Stimulated activated CD8-positive, alpha-beta memory T cell treated with anti-CD3 and anti-CD28 coated beads, Interleukin-4, amount 100 ng/mL, for 24 hours (primary cell): ENCODE measurements around the gene SOX6.
"Not testable (repeated sequence)": the region's sequence is repeated elsewhere in the genome, so short reads cannot be mapped to it uniquely, and the experiment has no call there.

Experiments used
- DNase-seq: peaks from one replicate; pipeline ENCODE4 v3.0.0-alpha.2; 2020; ENCODE audit warnings: low read depth

The SOX6 gene

DNA sequence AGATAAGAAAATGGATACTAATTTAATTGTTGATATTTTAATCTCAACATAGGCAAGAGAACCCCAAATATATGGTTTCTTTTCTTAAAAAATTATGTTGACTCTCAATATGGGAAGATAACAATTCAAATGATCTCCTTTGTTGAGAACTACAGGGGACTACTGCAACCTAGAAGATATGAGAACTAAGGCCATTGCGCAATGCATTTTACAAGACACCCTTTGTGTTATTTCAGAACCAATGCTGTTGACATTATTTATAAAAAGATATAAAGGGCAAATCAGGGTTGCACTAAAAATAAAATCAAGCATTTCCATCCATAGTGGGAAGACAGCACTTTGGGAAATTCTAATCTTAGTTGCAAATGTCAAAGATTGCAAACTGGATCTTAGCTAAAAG lies 322.3 kb downstream of the SOX6 start:
- DNase-seq: no peak

DNA sequence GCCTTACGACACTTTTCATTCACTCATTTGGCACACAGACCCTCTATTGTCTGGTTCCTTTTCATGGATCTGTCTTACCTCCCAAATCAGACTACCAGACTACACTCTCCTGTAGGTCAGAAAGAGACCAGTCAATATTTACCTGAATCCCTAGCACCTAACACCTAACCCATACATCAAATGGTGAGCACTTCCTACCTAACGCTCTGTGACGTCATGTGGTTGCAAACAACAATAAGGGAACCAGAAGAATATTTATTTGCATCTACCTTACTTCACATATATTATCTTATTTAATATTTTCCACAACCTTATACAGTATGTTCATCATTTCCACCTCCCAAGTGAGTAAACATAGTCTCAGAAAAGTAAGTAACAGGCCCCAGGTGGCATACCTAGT lies 323.4 kb downstream of the SOX6 start:
- DNase-seq: no peak

DNA sequence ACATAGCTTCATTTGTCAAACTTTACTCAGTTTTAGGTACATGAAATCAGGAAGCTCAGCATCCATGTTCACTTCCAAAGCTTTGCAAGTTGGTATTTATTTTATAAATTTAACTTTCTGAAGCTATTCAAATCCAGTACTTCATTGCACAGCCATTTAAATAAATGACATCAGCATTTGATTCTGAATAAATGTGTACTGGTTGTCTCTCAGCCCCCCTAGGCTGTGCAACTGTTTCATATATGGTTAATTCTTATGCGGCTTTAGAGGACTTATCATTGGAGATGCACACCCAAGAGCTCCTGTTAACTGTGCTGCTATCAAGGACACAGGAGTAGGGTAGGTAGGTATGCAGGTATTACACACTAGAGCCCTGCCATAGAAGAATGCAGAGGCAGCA lies 325.1 kb downstream of the SOX6 start:
- DNase-seq: no peak

DNA sequence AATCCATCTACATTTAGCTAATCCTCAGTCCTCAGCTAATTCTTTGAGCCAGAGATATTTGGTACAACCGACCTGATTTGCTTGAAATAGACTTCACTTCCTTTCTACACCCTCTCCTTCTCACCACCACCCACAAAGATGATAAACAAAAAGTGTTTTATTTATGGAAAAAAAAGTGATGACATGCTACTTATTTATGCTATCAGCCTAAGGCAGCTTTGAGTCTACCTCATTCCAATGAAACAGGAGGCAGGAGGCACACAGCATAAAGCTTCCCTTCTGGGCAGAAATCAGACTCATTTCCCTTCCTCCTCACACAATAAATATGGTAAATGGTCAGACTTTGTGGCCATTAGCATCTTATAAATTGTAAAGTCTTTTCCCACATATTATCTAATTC lies 325.7 kb downstream of the SOX6 start:
- DNase-seq: no peak

DNA sequence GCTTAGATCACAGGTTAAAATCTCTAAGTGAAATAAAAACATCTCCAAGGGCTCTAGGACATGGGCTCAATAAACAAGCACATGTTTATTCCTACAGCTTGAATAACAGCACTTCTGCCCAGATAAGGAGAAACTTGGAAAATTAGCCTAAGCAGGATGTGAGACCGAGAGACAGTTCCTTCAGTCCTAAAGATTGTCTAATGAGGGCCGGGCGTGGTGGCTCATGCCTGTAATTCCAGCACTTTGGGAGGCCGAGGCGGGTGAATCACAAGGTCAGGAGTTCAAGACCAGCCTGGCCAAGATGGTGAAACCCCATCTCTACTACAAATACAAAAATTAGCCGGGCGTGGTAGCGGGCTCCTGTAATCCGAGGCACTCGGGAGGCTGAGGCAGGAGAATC lies 327.2 kb downstream of the SOX6 start:
- DNase-seq: not testable (repeated sequence)

DNA sequence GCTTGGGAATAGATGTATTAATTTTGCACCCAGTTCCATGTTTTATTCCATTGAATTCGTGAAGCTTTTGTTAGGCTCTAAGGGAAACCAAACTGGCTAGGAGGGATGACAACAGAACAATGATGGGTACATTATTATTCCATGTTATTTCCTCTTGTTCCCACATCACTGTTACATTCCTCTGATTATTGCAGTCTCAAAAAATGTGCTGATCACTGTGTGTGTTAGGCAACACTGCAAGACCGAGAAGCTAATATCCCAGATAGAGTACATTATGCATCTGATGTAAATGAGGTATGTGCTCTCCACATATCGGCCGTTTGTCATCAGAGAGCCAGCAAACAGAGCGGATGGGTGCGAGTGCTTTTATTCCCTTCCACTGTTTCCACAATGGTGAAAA lies 327.9 kb downstream of the SOX6 start:
- DNase-seq: no peak

DNA sequence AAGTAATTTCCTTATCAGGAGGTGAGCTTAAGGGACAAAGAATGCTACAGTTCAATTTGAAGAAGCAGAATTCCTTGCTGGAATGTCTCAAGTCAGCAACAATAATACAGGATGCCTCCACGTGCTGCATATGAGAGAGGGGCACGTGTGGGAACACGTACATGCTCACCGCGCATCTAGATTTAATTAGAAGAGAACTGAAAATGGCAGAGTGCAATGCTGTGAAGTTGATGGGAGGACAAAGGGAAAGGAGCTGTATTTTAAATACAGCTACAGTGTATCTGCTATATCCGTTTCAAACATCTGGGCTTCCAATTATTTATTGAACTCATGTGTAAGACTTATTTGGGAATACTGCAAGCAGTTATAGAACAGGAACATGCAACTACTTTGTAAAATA lies 328.7 kb downstream of the SOX6 start:
- no peak for DNase-seq

DNA sequence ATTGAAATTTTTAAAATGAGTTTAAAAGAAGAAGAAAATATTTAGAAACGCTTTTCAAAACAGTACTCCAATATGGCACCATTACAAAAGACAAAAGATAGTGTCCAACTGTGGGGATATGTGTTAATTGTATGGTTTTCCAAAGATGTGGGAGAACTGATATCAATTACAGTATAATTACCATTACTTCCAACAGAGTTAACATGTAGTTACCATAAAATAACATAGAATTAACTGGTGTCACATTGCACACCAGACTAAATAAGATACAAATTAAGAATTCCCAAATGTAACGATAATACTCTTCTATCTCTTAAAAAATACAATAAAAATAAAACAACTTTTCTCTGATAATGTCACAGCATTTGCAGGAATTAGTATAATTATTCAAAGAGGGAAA lies 329.5 kb downstream of the SOX6 start:
- no peak for DNase-seq

DNA sequence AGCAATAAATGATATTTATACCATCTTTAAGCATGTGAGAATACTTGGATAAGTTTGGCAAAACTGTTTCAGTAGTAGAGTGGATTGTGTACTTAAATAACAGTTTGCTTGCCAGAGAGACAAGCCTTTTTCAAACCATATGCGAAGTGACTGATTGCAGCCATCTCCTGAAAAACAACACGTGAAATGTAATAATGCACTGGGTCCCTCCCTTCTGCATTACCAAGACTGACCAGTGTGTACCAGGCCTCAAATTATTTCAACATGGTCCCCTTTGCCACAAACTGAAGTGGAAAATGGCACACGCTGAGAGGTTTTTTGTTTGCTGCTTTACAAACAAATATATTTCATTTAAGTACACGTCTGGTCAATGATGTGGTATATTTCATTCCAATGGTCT lies 337.4 kb downstream of the SOX6 start:
- no peak for DNase-seq

DNA sequence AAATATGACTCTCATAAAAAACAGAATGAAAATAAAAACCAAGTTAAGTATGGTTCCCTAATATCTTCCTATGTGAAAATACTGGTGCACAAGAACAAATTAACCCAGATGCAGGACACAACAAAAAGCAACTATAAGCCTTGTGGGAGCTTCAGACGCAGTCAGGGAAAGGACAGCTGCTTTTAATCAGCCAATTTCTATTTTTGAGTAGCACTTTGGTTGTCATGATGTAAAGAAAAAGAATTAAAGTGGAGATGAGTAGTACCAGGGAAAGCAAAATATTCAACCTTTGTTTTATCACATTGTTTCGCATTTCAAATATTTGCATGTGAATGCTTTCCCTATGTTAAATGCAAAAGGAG lies 339.9 kb downstream of the SOX6 start:
- no peak for DNase-seq

DNA sequence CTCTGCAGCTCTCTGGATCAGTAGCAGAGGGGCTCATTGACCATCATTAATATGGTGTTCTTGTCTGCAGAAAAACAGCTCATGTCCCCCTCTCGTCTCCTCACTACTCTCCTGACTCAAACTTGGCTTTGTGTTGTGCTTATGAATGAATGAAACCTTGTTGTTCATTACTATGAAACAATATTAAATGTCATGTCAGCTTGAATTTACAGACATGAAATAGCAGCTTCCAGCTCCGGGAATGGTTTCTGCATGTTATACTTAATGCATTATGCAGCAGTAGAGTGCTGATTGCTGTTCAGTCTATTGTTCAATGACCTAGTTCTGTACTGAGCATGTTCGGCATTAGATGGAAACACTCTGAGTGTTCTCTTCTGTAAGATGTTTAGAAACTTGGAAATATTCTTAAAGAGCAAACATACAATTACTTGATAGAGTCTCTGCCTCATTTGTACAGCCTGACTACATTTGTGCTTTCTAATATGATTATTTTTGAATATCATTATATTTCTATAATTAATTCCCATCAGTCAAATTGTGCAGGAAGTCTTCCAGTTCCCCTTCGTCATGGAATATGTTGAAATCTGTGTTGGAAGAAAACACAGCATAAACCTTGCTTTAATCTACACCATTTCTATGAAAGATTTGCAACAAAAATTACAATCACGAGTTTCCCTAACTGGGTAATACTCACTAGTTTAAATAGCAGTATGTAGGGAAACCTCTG lies 340.4 kb downstream of the SOX6 start:
- DNase-seq: no peak

DNA sequence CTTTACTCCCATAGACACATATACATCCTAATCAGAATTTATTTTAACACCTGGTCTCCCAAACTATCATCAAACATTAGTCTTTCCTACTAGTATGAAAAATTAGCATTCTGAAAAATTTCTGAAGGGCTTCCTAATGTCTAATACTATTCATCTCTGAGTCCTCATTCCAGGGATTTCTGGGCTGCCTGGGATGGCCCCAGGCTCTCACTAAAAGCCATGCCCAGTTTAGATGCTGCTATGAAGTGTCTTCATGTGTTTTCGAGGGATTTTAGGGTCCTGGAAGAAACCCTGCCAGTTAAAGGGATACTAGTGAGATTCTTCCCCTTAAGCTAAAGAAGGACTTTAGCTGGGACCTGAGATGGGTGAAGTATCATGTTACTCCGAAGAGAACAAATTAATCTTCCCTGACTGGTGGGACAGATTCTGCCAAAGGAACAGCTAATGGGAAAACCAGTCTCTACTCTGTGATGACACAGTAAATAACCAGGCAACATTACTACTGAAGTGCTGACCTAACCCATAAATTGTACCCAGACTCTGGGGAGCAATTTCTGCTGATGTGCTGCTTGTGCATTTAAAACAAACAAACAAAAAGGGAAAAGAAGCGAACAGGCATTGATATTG lies 342.6 kb downstream of the SOX6 start:
- no peak for DNase-seq

DNA sequence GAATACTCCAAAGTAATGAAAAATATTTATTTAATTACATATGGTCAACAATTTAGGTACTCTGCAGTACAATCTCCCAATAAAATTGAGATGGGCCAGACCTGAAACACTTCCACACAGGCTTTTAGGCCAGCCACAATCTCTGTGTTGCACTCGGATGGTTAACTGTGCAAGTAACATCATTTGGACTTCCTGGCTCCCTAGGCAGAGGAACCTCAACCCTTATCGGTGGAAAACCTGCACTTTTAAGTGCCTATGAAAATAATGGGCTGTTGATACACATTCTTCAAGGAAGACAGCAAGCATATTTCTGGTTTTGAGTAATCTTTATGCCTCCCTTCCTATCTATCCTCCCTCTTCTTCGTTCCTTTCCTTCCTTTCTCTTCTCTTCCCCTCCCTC lies 343.1 kb downstream of the SOX6 start:
- DNase-seq: no peak

DNA sequence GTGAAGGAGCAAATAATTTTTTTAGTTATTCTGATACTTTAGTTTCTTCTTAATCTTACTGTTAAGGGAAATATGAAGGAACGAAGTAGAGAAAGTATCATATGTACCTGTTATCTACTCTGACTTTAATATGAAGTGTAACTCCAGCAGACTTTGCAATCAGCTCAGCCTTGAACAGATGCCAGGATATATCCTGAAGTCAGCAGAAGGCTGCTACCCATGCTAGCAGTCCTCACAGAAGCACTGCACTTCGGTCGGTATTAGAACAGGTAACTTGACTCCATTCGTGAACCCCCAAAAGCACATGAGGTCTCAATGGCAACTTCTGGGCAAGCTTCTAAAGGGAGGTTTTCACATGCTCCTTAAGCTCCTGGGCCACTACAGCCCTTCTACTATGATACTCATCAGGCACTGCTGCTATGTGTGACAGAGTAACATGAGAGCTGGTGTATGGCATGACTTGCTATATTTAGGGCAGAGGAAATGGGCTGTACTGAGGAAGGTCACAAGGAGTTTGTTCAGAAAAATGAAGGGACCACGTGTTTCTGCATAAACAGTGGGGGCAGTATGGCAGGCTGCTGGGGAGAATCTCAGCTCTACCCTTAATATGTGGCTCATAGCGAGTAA lies 344.1 kb downstream of the SOX6 start:
- no peak for DNase-seq

DNA sequence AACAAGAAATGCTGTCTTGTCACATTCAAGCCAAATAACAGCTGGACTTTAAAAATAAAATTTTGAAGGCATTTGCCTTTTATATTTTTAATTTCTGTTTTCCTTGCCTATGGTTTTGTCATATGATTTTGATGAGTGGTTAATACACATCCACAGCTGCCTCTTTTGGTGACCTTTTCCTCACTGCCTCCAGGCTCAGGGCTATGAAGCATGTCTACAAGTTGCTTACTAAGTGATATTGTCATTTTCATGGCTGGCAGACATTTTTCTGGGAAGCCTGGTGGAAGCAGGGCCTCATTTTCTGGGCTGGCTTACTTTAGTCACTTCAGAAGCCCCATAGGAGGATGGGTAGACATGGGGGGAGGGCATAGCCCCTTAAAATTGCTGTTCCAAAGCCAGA lies 344.9 kb downstream of the SOX6 start:
- no peak for DNase-seq

DNA sequence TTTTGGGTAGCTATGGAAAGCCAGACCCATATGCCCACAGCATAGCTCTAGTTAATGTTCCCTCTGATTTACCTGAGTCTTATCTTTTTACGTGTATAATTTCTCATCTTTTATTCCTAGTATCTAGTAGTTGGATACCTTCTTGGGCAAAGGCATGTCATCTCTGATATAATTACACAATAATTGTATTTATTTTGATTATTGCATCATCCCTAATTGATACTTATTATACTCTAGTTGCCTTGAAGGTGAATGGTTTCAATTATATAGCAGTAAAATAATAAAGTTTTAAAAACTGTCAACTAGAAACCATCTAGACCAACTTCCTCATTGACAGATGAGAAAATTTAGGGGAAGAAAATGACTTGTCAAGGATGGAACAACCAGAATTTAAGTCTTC lies 347.3 kb downstream of the SOX6 start:
- DNase-seq: no peak

DNA sequence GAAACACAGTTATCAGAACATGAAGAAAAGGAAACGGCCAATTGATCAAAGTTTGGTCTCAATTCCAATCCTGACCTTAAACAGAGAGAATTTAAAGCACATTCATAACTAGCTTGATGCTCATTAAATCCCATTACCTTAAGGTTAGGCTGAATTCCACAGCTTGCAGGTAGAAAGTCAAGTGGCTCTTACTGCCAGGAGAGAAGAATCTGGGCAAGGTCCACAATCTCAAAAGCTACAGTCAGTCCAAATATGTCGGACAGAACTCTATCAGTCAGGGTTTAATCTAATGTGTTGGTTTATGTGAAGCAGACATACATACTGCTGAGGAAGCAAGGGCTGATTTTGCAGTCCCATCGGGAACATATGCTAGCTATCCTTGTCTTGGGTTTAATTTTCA lies 348.8 kb downstream of the SOX6 start:
- DNase-seq: no peak

DNA sequence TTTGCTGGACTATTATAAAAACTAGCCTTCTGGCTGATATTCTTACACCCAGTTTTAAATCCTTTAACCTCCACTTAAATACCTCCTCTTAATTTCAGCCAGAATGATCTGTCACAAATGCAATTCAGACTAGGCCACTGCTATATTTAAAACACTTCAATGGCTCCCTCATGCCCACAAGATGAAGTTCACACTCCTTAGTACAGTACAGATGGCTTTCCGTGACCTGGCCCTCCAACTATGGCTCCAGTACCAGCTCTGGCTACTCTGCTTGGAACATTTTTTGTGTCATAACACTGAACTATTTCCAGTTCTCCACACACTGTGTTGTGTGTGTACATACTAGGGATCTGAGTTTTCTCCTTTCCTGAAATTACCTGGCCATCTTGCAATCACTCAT lies 353.4 kb downstream of the SOX6 start:
- DNase-seq: no peak

DNA sequence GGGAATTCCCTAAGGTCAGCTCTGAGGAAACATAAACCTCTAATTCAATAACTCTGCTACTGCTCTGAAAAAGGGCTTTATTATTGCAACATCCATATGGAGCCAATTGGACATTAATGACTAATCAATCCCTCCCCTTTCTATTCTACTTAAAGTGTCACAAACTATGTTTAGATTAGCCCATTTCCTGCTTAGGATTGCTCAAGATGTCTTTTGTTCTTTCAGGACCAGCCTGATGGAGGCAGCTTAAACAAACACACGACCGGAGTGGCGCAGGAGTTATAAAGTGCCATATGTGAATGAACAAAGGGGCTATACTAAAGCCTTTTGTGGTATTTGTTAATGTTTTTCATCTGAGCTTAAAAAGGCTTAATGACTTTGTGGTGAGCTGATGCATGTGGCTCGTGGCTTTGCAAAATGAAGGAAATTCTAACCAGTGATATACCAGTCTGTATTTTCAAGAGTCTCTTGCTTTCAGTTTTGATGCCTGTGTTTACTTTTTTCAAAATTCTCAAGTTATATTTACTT lies 354.4 kb downstream of the SOX6 start:
- no peak for DNase-seq

DNA sequence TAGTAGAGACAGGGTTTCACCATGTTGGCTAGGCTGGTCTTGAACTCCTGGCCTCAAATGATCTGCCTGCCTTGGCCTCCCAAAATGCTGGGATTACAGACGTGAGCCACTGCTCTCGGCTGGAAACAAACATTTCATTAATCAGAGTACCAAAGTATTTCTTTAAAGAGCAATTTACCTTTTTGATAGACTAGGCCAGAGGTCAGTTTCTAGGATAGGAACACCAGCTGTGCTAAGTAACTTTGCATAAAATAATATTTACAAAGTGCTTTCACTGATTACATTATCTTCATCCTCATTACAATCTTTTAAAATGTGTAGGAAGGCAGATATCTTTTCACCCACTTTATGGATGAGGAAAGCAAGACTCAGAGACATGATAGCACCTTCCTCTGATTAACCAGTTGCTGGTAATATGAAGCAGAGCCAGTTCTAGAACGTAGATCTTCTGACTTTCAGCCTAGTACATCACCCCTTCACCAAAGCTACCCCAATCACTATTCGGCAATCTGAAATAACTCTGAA lies 355.2 kb downstream of the SOX6 start:
- no peak for DNase-seq

DNA sequence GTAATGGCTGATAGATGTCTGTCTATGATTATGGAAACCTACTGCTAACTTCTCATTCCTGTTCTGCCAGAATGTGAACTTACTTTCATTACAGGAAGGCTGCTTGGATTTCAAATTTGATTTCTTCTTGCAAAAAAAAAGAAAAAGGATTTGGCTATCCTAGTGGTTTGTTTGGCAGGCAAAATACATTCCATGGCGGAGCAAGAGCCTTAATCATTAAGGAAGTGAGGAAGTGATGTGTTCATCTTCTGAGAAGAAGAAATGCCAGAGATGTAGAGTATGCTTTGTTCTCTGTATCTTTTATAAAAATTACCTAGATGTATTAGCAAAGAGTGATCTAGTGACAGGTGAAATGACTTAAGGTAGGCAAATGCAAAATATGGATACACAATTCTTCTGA lies 356.3 kb downstream of the SOX6 start:
- DNase-seq: no peak

DNA sequence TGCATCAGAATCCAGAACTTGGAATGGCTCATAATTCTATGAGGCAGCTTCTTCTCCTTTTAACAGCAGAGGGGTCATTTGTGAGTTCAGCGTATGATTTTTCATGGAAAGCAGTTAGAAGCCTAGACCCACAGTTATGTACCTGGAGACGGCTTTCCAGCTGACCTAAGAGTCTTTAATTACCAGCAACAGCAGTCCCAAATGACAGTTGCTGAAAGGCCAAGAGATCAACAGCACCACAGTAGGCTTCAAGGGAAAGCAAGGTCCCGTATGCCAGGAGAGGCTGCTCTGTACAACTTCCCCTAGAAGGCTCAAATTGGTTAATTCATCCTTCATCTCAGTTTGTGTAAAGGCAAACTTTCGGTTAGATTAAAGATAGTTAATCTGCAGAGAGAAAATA lies 363.0 kb downstream of the SOX6 start:
- DNase-seq: no peak

DNA sequence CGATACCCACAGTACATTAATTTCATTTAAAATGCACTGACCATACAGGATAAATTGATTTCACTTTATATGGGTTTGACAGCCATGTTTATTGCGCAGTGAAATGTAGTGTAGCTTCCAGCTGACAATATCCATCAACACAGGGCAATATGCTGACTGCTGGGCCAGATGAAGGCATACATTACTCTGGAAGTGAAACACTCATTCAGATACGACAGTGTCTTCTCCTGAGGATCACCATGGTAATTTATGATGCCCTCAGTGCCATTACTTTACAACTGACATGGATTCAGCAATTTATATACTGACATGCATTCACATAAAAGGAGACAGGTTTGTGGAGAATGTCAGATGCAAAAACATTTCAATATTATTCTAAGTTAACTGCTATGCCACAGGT lies 365.1 kb downstream of the SOX6 start:
- no peak for DNase-seq
